Gastroesophageal sphincter (tissue), 4 donors: ENCODE results near the gene NFATC3. TPM values are rescaled to one million over a fixed set of nuclear protein-coding genes. Genes with fewer than 3 reads are reported as not detected.

Experiments used
- ATAC-seq: fragments of 150-250 bp; one replicate; pipeline ENCODE4 v1.9.1; 2016; ENCODE audit warnings: mild to moderate bottlenecking, moderate library complexity
- H3K27ac ChIP-seq, 4 donors: fragments of 200-600 bp; sonication (generic) in 3 of 4; 1 replicate in 3 of 4; 2 replicates in 1 of 4; pipeline ENCODE4 v1.5.1; 2016 to 2019
- H3K27me3 ChIP-seq: fragments of 200-600 bp; sonication (generic); one replicate; pipeline ENCODE4 v1.5.1; 2019
- H3K36me3 ChIP-seq, 2 donors: fragments of 200-600 bp; sonication (generic); one replicate each; pipeline ENCODE4 v1.5.1; 2019; ENCODE audit warnings: control low read depth in 1 of 2
- H3K4me1 ChIP-seq, 3 donors: fragments of 200-600 bp; sonication (generic); 1 replicate in 2 of 3; 2 replicates in 1 of 3; pipeline ENCODE4 v1.5.1; 2016 to 2019; ENCODE audit warnings: control low read depth in 2 of 3
- H3K4me3 ChIP-seq, 2 donors: fragments of 200-600 bp; sonication (generic); one replicate each; pipeline ENCODE4 v1.5.1; 2019; ENCODE audit warnings: mild to moderate bottlenecking in 1 of 2, moderate library complexity in 1 of 2
- H3K9me3 ChIP-seq, 3 donors: fragments of 200-600 bp; sonication (generic); one replicate each; pipeline ENCODE4 v1.5.1; 2017 to 2019; ENCODE audit warnings: control low read depth in 2 of 3
- CTCF ChIP-seq, 4 experiments: fragments of 200-600 bp in 2 of 4; fragments of 450-650 bp in 2 of 4; sonication (generic) in 1 of 4; IDR thresholded peaks; one replicate each; pipeline ENCODE4 v1.5.1; 2017 to 2019; ENCODE audit warnings: antibody characterized with exemption in 4 of 4, mild to moderate bottlenecking in 2 of 4, moderate library complexity in 2 of 4
- EP300 ChIP-seq: sonication (generic); formaldehyde crosslinking; IDR thresholded peaks from one replicate; pipeline ENCODE4 v1.6.1; 2017; ENCODE audit warnings: antibody characterized with exemption, mild to moderate bottlenecking
- POLR2A ChIP-seq, 2 donors: fragments of 450-650 bp; IDR thresholded peaks; one replicate each; pipeline ENCODE4 v1.6.1; 2017; ENCODE audit warnings: antibody characterized with exemption in 2 of 2, mild to moderate bottlenecking in 2 of 2, moderate library complexity in 1 of 2
- POLR2AphosphoS5 ChIP-seq: sonication (generic); formaldehyde crosslinking; IDR thresholded peaks from one replicate; pipeline ENCODE4 v1.6.1; 2017; ENCODE audit warnings: antibody characterized with exemption
- whole genome bisulfite sequencing, 2 donors: methylation state at CpG; one replicate each; pipeline ENCODE4 v1.1.5; 2018; ENCODE audit warnings: low coverage in 1 of 2; 5-methylcytosine and 5-hydroxymethylcytosine counted together
- total RNA-seq, 4 donors: library from RNA; depleted of rRNA; stranded (reverse); fragments of >200 nt; gene quantifications; one replicate each; pipeline ENCODE4 v1.1.0, GENCODE V29; 2016

NFATC3 gene
- total RNA-seq, 4 donors from 2014 or later: 42.4 to 50.6 (median 49.3) TPM

GRCh38 chr16:68230956-68231355, 145.8 kb downstream of the NFATC3 start:
- Histone ChIP-seq H3K27me3 (no peaks in the 10 kb centered on the region), H3K4me3 (no peak overlapping the region), H3K36me3 (peaks cover 0 to 48% of the 10 kb centered on the region in 2 donors), H3K9me3 (no peaks in the 10 kb centered on the region), H3K27ac (no peak overlapping the region), H3K4me1 (peaks cover 0 to 34% (median 5%) of the 10 kb centered on the region in 3 donors)
- ATAC-seq: no peak
- WGBS, 2 donors: 80 to 89% methylated on average over 2 to 10 of the region's 12 CpGs
- TF ChIP-seq POLR2AphosphoS5 (no peak), CTCF (IDR thresholded peaks at IDR 0.05) (no peak), POLR2A (IDR thresholded peaks at IDR 0.05) (no peak), EP300 (no peak)

- ATAC-seq: no peak
- Histone ChIP-seq H3K36me3 (peaks cover 0 to 42% of the 10 kb centered on the region in 2 donors), H3K4me1 (peaks cover 0 to 40% (median 5%) of the 10 kb centered on the region in 3 donors), H3K27me3 (no peaks in the 10 kb centered on the region), H3K4me3 (no peak overlapping the region), H3K9me3 (no peaks in the 10 kb centered on the region), H3K27ac (no peak overlapping the region)
- TF ChIP-seq POLR2A (IDR thresholded peaks at IDR 0.05) (no peak), CTCF (IDR thresholded peaks at IDR 0.05) (no peak), POLR2AphosphoS5 (no peak), EP300 (no peak)
- WGBS, 2 donors: 100% methylated on average over 1 of the region's 26 CpGs; no CpG with 5 or more reads in 1 of the 2 donors
These were observed 146.4 kb downstream of the NFATC3 start for GRCh38 chr16:68231384-68232136.

GRCh38 chr16:68232335-68232734, 147.2 kb downstream of the NFATC3 start:
- peaks cover 0 to 37% of the 10 kb centered on the region in 2 donors for H3K36me3 ChIP-seq
- peaks cover 0 to 46% (median 8%) of the 10 kb centered on the region in 3 donors for H3K4me1 ChIP-seq
- no peak overlapping the region for H3K4me3 ChIP-seq
- no peak for ATAC-seq
- WGBS, 2 donors: 70% methylated on average over 2 of the region's 16 CpGs; no CpG with 5 or more reads in 1 of the 2 donors
- no peak for TF ChIP-seq POLR2A (IDR thresholded peaks at IDR 0.05)
- TF ChIP-seq CTCF (IDR thresholded peaks at IDR 0.05): no peak
- TF ChIP-seq EP300: no peak
- TF ChIP-seq POLR2AphosphoS5: no peak
- H3K9me3 ChIP-seq: no peaks in the 10 kb centered on the region
- no peak overlapping the region for H3K27ac ChIP-seq
- no peaks in the 10 kb centered on the region for H3K27me3 ChIP-seq

- Histone ChIP-seq H3K9me3 (no peaks in the 10 kb centered on the region), H3K4me1 (peaks cover 0 to 45% (median 13%) of the 10 kb centered on the region in 3 donors), H3K4me3 (no peak overlapping the region), H3K36me3 (peaks cover 0 to 30% of the 10 kb centered on the region in 2 donors), H3K27me3 (no peaks in the 10 kb centered on the region), H3K27ac (peak overlapping the region in 1 of 4 donors; percentile 6)
- no peak for ATAC-seq
- TF ChIP-seq EP300 (no peak), CTCF (IDR thresholded peaks at IDR 0.05) (no peak)
- WGBS, 2 donors: 63 to 76% methylated on average over 3 of the region's 5 CpGs
These were observed 148.1 kb downstream of the NFATC3 start for GRCh38 chr16:68233085-68233834.
